ENCODE data around the gene PEBP1. TPM values are rescaled to one million over a fixed set of nuclear protein-coding genes. Genes with fewer than 3 reads are reported as not detected.

The PEBP1 gene
- total RNA-seq, 1 donor from 2014 or later, result 216 TPM

DNA sequence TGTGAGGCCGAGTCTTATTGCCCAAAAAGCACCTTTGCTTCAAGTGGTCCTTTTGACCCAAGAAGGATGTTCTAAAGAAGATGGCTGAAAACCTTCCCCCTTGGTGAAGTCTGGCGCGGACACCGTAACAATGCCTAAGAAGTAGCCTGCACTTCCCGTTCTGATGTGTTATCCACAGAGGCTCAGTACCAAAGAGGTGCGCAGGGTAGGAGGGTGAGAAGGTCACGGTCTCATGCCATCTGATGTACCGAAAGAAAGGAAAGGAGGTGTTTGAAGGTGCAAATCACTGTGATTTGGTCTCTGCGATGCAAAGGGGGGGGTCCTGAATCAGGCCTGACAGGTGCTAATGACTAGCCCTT is 9.9 kb downstream of the PEBP1 start:
- Mint-ChIP-seq H3K4me1 (ENCODE audit: low read depth) (peaks cover 3% of the 10 kb centered on the region), H3K4me3 (ENCODE audit: low read depth) (no peak overlapping the region), H3K9me3 (ENCODE audit: low read depth) (no peaks in the 10 kb centered on the region), H3K36me3 (ENCODE audit: insufficient read depth) (peaks cover 36% of the 10 kb centered on the region), H3K27me3 (no peaks in the 10 kb centered on the region), H3K27ac (peak overlapping the region; percentile 46)
- no peak for TF ChIP-seq CTCF (IDR thresholded peaks at IDR 0.05; ENCODE audit: unreplicated experiment)
- DNase-seq (ENCODE audit: low spot score, unreplicated experiment), result no peak

DNA sequence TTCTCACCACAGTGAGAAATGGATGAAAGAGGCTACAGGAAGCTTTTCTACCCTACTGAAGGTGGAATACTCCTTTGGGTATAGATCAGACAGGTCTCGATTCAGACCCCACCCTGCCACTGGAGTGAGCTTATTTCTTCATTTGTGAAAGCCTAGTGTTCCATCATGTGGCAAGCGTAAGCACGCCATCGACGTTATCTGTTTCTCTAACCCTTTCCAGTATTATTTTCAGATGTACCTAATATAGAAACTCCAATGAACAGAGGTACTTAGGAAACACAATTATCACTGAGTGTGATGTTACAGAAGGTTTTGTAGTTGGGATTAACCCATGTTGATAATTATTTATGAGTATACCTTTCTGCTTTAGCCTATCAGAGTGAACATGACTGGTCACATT is 12.4 kb downstream of the PEBP1 start:
- DNase-seq (ENCODE audit: low spot score, unreplicated experiment), result no peak
- Mint-ChIP-seq H3K9me3 (ENCODE audit: low read depth) (no peaks in the 10 kb centered on the region), H3K4me3 (ENCODE audit: low read depth) (no peak overlapping the region), H3K27ac (no peak overlapping the region), H3K4me1 (ENCODE audit: low read depth) (peaks cover 5% of the 10 kb centered on the region), H3K27me3 (no peaks in the 10 kb centered on the region), H3K36me3 (ENCODE audit: insufficient read depth) (peaks cover 25% of the 10 kb centered on the region)
- TF ChIP-seq CTCF (IDR thresholded peaks at IDR 0.05; ENCODE audit: unreplicated experiment), result no peak

DNA sequence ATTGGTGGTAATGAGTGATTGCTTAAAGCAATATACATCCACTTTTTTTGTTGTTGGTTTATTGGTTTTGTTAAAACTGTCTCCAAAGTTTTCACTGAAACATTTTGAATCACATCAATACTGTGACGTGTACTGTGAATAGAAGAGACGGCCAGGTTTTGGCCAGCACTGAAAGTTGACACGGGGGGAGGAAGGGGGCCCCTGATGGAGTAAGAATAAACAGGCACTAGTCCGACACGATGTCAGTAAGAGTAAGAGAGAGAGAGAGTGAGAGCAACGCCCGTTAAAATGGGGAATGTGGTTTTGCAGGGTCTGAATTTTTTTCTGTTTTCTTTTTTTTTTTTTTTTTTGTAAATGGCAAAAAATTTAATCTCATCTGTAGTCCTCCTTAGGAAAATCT is 14.7 kb downstream of the PEBP1 start:
- Mint-ChIP-seq H3K4me1 (ENCODE audit: low read depth) (peaks cover 5% of the 10 kb centered on the region), H3K27ac (no peak overlapping the region)
- no peak for TF ChIP-seq CTCF (IDR thresholded peaks at IDR 0.05; ENCODE audit: unreplicated experiment)

DNA sequence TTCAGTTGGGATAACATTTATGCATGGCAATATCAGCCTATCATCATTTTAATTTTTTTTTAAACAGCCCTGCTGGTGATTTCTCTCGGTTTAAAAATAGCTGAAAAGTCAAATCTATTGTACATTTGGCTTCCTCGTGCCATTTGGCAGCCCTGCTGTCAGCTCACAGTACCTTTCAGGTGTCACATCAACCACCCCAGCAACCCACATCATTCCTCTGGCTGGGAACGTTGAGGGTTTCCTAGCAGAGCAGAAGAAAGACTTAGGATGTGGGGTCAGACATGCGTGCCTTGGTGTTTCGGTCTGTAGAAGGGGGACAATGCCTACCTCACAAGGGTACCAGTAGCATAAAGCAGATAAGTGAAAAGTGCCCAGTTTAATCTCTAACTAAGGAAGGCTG is 15.8 kb downstream of the PEBP1 start:
- Mint-ChIP-seq H3K4me3 (ENCODE audit: low read depth) (no peak overlapping the region), H3K27ac (no peak overlapping the region), H3K27me3 (no peaks in the 10 kb centered on the region), H3K4me1 (ENCODE audit: low read depth) (peaks cover 5% of the 10 kb centered on the region), H3K36me3 (ENCODE audit: insufficient read depth) (peaks cover 14% of the 10 kb centered on the region), H3K9me3 (ENCODE audit: low read depth) (no peaks in the 10 kb centered on the region)
- TF ChIP-seq CTCF (IDR thresholded peaks at IDR 0.05; ENCODE audit: unreplicated experiment), result no peak
- no peak for DNase-seq (ENCODE audit: low spot score, unreplicated experiment)

More for the DNA sequence above, 14.7 kb downstream of the PEBP1 start:
- no peak overlapping the region for H3K4me3 Mint-ChIP-seq (ENCODE audit: low read depth)
- no peak for DNase-seq (ENCODE audit: low spot score, unreplicated experiment)
- H3K9me3 Mint-ChIP-seq (ENCODE audit: low read depth), result no peaks in the 10 kb centered on the region
- H3K27me3 Mint-ChIP-seq, result no peaks in the 10 kb centered on the region
- H3K36me3 Mint-ChIP-seq (ENCODE audit: insufficient read depth), result peaks cover 16% of the 10 kb centered on the region

- no peak for TF ChIP-seq CTCF (IDR thresholded peaks at IDR 0.05; ENCODE audit: unreplicated experiment)
- no peaks in the 10 kb centered on the region for H3K4me1 Mint-ChIP-seq (ENCODE audit: low read depth)
- H3K9me3 Mint-ChIP-seq (ENCODE audit: low read depth), result no peaks in the 10 kb centered on the region
- no peaks in the 10 kb centered on the region for H3K36me3 Mint-ChIP-seq (ENCODE audit: insufficient read depth)
- H3K4me3 Mint-ChIP-seq (ENCODE audit: low read depth), result no peak overlapping the region
- no peaks in the 10 kb centered on the region for H3K27me3 Mint-ChIP-seq
- no peak overlapping the region for H3K27ac Mint-ChIP-seq
- no peak for DNase-seq (ENCODE audit: low spot score, unreplicated experiment)
These were observed 24.6 kb downstream of the PEBP1 start for GRCh38 chr12:118160536-118160935.

Data from progenitor cell of endocrine pancreas (in vitro differentiated cells).